Spinal cord (tissue), 10 donors: Measurements from ENCODE around the gene VAV3. TPM values are rescaled to one million over a fixed set of nuclear protein-coding genes. Genes with fewer than 3 reads are reported as not detected.
"Not testable (repeated sequence)": the region's sequence is repeated elsewhere in the genome, so short reads cannot be mapped to it uniquely, and the experiment has no call there.

ENCODE experiments used
- DNase-seq, 6 donors: peaks; one replicate each; pipeline versions ENCODE4 v3.0.0 to v3.0.0-alpha.2; 2013 to 2015; ENCODE audit warnings: low spot score in 6 of 6, low read depth in 4 of 6
- H3K27ac ChIP-seq: one replicate; pipeline ENCODE4 v1.5.1; 2013; ENCODE audit warnings: low read depth, low read length, control low read depth
- H3K27me3 ChIP-seq: one replicate; pipeline ENCODE4 v1.6.1; 2013; ENCODE audit warnings: low read length; ENCODE audit not compliant: control insufficient read depth, insufficient read depth
- H3K36me3 ChIP-seq: one replicate; pipeline ENCODE4 v1.6.1; 2013; ENCODE audit warnings: low read length; ENCODE audit not compliant: control insufficient read depth, insufficient read depth
- H3K4me1 ChIP-seq: one replicate; pipeline ENCODE4 v1.6.1; 2013; ENCODE audit warnings: low read length; ENCODE audit not compliant: control insufficient read depth, insufficient read depth
- H3K4me3 ChIP-seq: one replicate; pipeline ENCODE4 v1.5.1; 2013; ENCODE audit warnings: low read depth, low read length, control low read depth
- H3K9me3 ChIP-seq: one replicate; pipeline ENCODE4 v1.6.1; 2013; ENCODE audit warnings: low read length; ENCODE audit not compliant: control insufficient read depth, insufficient read depth
- WGBS: methylation state at CpG from one replicate; pipeline ENCODE4 v1.1.5; 2013; ENCODE audit warnings: missing lambda C conversion rate; ENCODE audit not compliant: insufficient coverage; 5-methylcytosine and 5-hydroxymethylcytosine counted together
- polyA plus RNA-seq, 2 donors: library from polyadenylated mRNA; unstranded; fragments of 120-200 nt; gene quantifications; one replicate each; pipeline ENCODE4 v1.2.1, GENCODE V29; 2013; ENCODE audit not compliant: insufficient read length in 2 of 2
- total RNA-seq, 2 donors: library from RNA; depleted of rRNA in 1 of 2; stranded (reverse); fragments of 120-200 nt in 1 of 2; fragments of >200 nt in 1 of 2; gene quantifications; one replicate each; pipeline versions ENCODE4 v1.2.3 to v1.2.4, GENCODE V29; 2013 to 2014
- donor health status: healthy.

VAV3 gene
- total and polyA plus RNA-seq, 4 donors = 6.1 to 13.6 (median 9.2) TPM

DNA sequence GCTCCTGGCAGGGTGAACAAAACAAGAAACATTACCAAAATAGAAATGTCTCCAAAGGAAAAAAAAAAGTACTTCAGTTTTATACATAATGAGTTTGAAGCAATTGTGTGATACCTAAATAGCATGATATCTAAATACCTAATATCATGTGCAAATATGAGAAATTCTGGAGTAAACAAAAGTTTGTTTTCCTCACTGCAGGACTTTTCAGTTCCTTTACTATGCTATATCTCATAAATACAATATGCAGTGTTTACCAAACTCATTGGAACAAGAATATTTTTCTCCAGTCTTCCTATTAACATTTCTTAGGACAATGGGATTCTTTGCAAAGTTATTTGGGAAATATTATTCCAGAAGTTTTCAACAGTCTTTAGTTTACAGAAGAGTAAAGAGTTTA lies 98.1 kb downstream of the VAV3 start:
- no peak for DNase-seq
- Histone ChIP-seq H3K27me3 (no peaks in the 10 kb centered on the region), H3K36me3 (no peaks in the 10 kb centered on the region), H3K27ac (no peak overlapping the region), H3K4me3 (no peak overlapping the region), H3K4me1 (no peaks in the 10 kb centered on the region), H3K9me3 (no peaks in the 10 kb centered on the region)

DNA sequence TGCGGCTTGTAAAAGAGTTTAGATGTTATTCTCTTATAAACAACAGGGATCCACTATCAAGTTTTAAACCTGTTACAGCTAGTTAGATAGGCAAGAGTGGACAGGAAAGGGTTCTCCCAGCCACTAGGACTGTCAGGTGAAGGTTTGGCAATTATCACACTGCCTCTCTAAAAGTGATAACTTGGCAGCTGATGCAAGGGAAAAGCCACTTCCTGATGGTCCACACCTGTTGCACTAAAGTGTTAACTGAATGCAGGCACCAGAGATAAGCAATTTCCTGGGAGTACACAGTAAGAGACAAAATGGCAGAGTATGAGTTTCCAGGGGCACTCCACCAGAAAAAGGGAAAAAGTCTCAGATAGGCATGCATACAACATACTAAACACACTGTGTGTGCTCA lies 99.4 kb downstream of the VAV3 start:
- Histone ChIP-seq H3K4me1 (no peaks in the 10 kb centered on the region), H3K27ac (no peak overlapping the region), H3K4me3 (no peak overlapping the region), H3K27me3 (no peaks in the 10 kb centered on the region), H3K9me3 (no peaks in the 10 kb centered on the region), H3K36me3 (no peaks in the 10 kb centered on the region)
- DNase-seq = no peak
- no CpG with 5 or more reads among the region's 1 CpG for WGBS

DNA sequence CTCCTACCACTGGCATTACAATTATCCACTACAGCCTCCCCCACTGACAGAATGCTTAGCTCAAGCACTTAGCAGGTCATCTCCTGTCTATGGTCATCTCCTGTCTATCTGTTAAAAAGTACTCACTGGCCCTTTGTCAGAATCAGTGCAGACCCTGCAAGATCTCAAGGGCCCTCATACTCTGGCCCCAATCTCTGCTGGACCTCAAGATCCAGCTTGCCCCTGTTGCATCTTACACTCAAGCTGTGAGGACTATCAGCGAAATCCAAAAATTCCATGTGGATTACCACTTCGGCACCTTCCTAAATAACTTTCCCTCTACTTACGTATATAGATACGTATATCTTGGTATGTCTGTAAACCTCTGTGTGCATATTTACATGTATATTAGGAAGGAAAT lies 101.6 kb downstream of the VAV3 start:
- H3K27ac ChIP-seq = no peak overlapping the region
- no CpG with 5 or more reads among the region's 4 CpGs for WGBS
- H3K27me3 ChIP-seq = no peaks in the 10 kb centered on the region
- H3K9me3 ChIP-seq = no peaks in the 10 kb centered on the region
- no peaks in the 10 kb centered on the region for H3K4me1 ChIP-seq
- no peak for DNase-seq
- no peak overlapping the region for H3K4me3 ChIP-seq
- no peaks in the 10 kb centered on the region for H3K36me3 ChIP-seq

DNA sequence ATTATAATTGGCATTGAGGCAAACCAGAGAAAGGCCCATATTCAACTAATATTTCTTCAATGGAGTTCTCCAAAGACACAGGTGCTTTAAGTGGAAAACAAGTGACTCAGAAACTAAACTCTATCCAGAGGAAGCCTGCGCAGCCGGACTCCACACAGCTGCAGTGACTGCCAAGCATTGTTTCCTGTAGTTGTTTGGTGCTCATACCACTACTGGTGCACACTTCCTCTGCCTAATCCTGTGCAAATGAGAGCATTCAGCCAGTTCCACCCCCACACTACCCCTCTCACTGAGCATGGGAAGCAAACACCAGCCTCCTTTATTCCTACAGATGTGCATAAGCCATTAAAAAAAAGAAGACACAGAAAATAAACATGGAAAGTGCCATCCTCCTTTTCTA lies 102.9 kb downstream of the VAV3 start:
- Histone ChIP-seq H3K36me3 (no peaks in the 10 kb centered on the region), H3K4me3 (no peak overlapping the region), H3K27me3 (no peaks in the 10 kb centered on the region), H3K4me1 (no peaks in the 10 kb centered on the region), H3K27ac (no peak overlapping the region), H3K9me3 (no peaks in the 10 kb centered on the region)
- no peak for DNase-seq
- WGBS = no CpG with 5 or more reads among the region's 2 CpGs

DNA sequence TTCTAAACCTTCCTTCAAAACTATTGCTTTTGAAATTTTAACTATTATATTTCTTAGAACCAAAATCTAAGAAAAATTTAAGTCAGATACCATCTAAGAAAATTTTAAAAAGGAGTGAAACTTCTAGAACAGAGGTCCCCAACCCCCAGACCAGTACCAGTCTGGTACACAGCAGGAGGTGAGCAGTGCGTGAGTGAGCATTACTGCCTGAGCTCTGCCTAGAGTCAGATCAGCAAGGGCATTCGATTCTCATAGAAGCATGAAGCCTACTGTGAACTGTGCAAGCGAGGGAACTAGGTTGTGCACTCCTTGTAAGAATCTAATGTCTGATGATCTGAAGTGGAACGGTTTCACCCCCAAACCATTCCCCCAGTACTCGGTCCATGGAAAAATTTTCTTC lies 106.7 kb downstream of the VAV3 start:
- Histone ChIP-seq H3K4me1 (no peaks in the 10 kb centered on the region), H3K4me3 (no peak overlapping the region), H3K27me3 (no peaks in the 10 kb centered on the region), H3K27ac (no peak overlapping the region), H3K36me3 (no peaks in the 10 kb centered on the region), H3K9me3 (no peaks in the 10 kb centered on the region)
- 83% methylated on average over 1 of the region's 5 CpGs for WGBS
- no peak for DNase-seq

DNA sequence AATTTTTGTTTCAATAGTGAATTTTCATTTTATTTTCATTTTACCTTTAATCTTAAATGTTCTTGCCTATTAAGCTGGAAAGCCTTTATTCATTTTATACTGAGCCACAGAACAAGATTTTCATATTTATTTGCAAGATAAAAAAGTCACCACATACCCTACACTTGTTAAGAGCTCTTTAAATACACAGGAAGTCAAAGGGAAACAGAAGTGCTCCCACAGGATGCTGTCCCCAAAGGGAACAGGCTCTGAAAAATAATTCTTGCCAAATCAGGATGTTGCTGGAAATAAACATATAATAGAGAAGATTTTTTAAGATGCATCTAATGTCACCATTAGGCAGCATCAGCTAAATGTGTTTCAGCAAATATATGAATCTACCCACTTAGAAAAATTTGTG lies 113.6 kb downstream of the VAV3 start:
- H3K9me3 ChIP-seq = no peaks in the 10 kb centered on the region
- H3K27ac ChIP-seq = no peak overlapping the region
- H3K4me1 ChIP-seq = no peaks in the 10 kb centered on the region
- DNase-seq = no peak
- H3K27me3 ChIP-seq = no peaks in the 10 kb centered on the region
- H3K4me3 ChIP-seq = no peak overlapping the region
- no peaks in the 10 kb centered on the region for H3K36me3 ChIP-seq

DNA sequence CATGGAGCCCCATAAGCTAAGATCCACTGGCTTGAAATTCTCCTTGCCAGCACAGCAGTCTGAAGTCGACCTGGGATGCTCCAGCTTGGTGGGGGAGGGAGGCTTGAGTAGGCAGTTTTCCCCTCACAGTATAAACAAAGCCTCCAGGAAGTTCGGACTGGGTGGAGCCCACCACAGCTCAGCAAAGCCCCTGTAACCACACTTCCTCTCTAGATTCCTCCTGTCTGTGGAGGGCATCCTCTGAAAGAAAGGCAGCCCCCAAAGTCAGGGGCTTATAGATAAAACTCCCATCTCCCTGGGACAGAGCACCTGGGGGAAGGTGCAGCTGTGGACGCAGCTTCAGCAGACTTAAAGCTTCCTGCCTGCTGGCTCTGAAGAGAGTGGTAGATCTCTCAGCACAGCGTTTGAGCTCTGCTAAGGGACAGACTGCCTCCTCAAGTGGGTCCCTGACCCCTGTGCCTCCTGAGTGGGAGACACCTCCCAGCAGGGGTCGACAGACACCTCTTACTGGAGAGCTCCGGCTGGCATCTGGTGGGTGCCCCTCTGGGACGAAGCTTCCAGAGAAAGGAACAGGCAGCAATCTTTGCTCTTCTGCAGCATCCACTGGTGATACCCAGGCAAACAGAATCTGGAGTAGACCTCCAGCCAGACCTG lies 120.3 kb downstream of the VAV3 start:
- H3K27me3 ChIP-seq, H3K4me1 ChIP-seq, H3K36me3 ChIP-seq, DNase-seq, H3K9me3 ChIP-seq, H3K4me3 ChIP-seq, H3K27ac ChIP-seq: not testable (repeated sequence)
- WGBS = 82% methylated on average over 5 of the region's 7 CpGs

DNA sequence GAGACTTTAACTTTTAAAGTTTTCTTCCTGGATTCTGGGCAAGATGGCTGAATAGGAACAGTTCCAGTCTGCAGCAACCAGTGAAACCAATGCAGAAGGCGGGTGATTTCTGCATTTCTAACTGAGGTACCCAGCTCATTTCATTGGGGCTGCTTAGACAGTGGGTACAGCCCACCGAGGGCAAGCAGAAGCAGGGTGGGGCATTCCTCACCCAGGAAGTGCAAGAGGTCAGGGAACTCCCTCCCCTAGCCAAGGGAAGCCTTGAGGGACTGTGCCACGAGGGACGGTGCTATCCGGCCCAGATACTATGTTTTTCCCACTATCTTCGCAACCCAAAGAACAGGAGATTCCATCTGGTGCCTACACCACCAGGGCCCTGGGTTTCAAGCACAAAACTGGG lies 121.0 kb downstream of the VAV3 start:
- H3K27ac ChIP-seq = no peak overlapping the region
- H3K27me3 ChIP-seq = no peaks in the 10 kb centered on the region
- no peak overlapping the region for H3K4me3 ChIP-seq
- no peak for DNase-seq
- 69% methylated on average over 6 of the region's 6 CpGs for WGBS
- no peaks in the 10 kb centered on the region for H3K9me3 ChIP-seq
- no peaks in the 10 kb centered on the region for H3K36me3 ChIP-seq
- H3K4me1 ChIP-seq = no peaks in the 10 kb centered on the region

DNA sequence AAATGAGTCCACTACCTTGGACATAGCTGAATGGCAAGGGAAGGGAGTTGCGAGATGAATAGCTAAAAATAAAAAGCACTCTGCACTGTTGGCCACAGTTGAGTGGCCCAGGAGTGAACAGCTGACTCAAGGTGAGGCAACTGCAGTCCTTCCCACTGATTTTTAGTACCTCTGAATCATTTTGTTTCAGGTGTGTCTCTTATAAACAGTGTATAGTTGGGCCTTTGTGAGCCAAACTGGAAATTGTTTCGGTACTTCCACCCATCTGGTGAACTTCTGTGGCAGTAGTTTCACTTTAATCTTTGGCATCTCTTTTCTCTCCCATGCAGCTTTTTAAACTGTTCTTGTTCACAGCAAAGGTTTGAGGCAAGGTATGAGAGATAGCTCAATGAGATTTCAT lies 122.7 kb downstream of the VAV3 start:
- no CpG with 5 or more reads among the region's 2 CpGs for WGBS
- no peaks in the 10 kb centered on the region for H3K27me3 ChIP-seq

DNA sequence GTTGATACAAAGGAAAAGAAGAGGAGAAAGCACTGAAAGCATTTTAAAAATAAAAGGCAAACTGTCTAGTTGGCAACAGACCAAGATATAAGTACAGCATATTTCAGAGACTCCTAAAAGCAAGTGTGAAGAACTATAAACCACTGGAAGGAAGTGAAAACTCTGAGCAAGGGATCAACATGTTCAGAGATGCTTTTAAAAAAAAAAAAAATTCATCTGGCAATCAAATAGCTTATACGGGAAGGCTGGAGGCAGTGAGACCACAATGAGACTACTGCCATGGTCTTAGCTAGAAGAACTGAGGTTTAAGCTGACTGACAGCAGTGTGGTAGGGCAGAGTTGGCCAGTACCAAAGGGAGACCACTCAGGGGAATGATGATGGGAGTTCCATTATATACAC lies 124.3 kb downstream of the VAV3 start:
- Histone ChIP-seq H3K9me3 (no peaks in the 10 kb centered on the region), H3K27ac (no peak overlapping the region), H3K27me3 (no peaks in the 10 kb centered on the region), H3K4me1 (no peaks in the 10 kb centered on the region), H3K36me3 (no peaks in the 10 kb centered on the region), H3K4me3 (no peak overlapping the region)
- 67% methylated on average over 1 of the region's 1 CpG for WGBS
- DNase-seq = no peak

More for the DNA sequence above, 122.7 kb downstream of the VAV3 start:
- Histone ChIP-seq H3K9me3 (no peaks in the 10 kb centered on the region), H3K27ac (no peak overlapping the region), H3K36me3 (no peaks in the 10 kb centered on the region), H3K4me1 (no peaks in the 10 kb centered on the region), H3K4me3 (no peak overlapping the region)
- DNase-seq = no peak
